HG02884 (cell line): ENCODE measurements around the gene OCSTAMP.
A peak's percentile ranks its signal among the peaks of the same experiment; 100 is the strongest.

Experiments
- ATAC-seq: cut with Tn5 transposase; IDR thresholded peaks from one replicate; pipeline ENCODE4 v1.9.1; 2021; ENCODE audit warnings: mild to moderate bottlenecking, moderate library complexity; ENCODE audit not compliant: unreplicated experiment

Gene OCSTAMP

DNA sequence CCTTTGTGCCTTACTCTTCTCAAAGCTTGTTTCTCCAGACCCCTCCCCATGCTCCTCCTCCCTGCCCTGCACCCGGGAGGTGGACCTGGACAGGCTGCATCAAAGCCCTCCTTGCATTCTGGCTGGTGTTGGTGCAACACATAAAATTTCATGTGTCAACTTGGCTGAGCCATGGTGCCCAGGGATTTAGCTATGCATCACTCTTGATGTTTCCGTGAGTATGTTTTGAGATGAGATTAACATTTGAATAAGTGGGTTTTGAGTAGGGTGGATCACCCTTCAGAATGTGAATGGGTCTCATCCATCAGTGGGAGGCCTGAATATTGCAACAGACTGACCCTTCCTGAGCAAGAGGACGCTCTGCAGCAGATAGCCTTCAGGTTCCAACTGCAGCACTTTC, 4.4 kb upstream of the OCSTAMP start:
- no peak for ATAC-seq

- ATAC-seq, result no peak
Measured at GRCh38 chr20:46553926-46554325, 3.5 kb upstream of the OCSTAMP start.

DNA sequence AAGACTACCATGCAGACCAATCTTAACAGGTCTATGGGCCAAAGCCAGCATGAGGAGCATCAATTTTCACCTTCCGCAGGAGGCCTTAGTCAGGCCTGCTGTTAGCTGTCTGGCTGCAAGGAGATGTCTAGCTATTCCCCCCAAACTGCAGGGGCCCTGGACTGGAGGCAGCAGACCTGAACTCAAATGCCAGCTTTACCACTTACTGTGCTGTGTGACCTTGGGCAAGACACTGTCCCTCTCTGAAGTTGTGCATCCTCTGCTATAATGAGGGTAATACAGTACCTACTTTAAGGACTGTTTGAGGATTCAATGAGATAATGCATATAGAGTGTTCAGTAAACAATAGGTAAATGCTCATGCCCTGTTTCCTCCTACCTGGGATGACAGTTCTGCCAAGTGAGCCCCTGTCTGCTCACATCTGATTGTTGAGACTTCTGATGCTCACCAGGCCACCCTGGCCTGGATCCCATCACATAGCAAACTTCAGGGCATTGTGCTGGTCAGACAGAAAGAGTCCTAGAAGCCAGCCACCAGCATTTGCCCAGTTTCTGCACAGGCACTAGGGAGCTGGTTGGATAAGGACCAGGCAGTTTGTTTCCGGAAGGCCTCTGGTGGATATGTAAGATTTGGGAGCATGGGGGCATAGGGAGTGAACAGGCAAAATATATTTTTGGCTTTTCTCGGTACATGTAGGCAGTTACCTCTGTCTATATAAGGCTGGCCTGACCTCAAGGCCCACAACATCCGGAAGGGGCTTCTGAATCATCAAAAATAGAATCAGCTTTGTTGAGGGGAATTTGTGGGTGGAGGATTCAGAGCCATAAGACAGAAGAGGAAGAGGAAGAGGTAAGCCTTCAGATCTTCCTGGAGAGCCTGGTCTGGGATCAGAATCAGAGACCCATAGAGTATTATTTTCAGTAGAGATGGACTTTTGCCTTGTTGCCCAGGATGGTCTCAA, 2.3 kb upstream of the OCSTAMP start:
- peak; percentile 82 for ATAC-seq

GRCh38 chr20:46551522-46552381, 1.3 kb upstream of the OCSTAMP start:
- ATAC-seq, result no peak

GRCh38 chr20:46549188-46549972, 1.1 kb downstream of the OCSTAMP start:
- no peak for ATAC-seq

GRCh38 chr20:46548688-46549087, 1.8 kb downstream of the OCSTAMP start:
- no peak for ATAC-seq

DNA sequence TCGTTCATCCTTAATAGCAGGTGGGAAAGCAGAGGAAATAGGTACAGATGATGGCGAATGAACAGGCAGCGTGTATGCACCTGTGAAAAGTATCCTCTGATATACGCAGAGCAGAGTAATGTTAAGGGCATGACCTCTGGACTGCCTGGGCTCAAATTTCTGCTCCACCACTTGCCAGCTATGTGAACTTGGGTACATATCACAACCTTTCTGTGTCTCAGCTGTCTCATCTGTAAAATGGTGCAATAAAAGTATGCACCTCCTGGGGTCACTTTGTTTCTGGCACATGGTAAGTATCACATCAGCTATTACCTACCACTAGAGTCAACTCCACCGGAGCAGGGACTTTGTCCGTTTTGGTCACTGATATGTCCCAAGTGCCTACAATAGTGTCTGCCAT, 2.5 kb downstream of the OCSTAMP start:
- no peak for ATAC-seq

DNA sequence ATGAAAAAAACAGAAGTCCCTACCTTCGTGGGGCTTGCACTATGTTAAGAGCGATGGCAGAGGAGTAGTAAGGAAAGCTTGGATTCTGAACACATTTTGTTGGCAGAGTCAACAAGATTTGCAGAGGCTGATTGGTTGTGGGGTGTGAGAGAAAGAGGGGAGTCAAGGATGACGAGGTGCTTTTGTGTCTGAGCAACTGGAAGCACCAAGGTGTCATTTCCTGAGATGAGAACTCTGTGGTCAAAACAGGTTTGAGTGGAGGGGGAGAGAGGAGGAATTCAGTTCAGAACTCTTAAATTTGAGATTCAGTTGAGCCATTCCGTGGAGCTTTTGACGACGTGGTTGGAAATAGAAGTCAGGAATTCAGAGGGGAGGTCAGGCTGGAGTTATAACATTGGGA, 3.5 kb downstream of the OCSTAMP start:
- ATAC-seq, result no peak

DNA sequence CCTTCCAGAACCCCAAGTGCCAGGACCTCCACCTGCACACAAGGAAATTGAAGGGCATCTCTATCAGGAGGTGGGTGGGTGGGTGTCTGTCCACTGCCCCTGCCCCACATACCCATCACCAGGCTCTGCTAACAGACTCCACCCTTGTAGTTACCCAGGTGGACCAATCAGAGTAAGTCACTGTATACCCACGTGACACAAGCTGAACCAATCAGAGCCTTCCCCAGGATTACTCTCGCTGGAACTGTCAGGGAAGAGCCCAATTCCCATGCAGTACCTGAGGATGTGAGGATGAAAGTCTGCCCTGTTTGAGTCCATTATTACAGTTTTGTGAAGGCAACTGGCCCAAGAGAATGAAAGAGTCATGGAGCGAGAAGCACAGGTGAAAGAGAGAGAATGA, 4.2 kb downstream of the OCSTAMP start:
- no peak for ATAC-seq

- ATAC-seq, result no peak
Measured at GRCh38 chr20:46545827-46546138, 4.7 kb downstream of the OCSTAMP start.

DNA sequence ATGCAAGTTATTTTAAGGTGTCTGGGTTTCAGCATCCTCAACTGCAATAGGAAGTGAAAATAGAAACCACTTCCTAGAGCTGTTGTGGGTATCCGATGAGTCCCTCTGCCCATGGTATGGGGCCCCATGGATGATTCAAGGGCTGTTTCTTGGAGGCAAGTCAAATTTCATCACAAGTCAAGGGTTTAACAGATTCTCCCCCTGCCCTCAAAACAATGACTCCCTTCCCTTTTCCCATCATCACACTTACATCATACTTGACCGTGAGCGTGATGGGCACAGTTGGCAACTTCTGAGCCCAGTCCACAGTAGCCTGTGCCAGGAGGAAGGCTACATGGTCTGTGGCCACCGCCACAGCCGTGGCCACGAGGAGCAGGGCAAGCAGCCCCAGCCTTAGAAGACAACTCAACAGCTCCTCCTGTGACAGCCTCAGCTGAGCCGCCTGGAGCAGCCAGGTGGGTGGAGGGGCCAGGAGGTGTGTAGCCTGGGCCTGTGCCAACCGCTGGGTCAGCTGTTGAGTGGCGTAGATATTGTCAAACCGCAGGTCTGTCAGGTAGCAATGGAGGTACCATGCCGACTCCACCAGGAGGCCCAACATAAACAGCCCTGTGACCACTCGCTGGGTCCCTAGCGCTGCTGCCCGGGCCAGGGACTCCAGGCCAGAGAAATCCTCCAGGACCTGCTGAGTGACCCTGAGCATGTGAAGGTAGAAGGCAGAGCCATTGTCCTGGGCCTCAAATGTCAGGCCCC, 5.2 kb downstream of the OCSTAMP start:
- ATAC-seq, result no peak

DNA sequence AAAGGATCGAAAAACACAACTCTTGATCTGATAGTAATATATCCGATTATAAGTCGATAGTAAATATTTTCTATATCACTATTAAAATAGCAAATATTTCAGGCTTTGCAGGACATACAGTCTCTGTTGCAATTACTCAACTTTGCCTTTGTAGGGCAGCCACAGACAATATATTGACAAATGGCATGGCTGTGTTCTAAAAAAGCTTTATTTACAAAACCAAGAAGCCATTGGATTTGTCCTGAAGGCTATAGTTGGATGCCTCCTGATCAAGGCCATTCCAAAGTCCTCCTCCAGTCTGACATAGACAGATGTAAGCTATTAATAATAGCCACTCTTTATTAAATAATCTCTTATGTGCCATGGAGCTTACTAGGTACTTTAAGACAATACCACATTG, 5.9 kb downstream of the OCSTAMP start:
- ATAC-seq, result no peak

- no peak for ATAC-seq
Measured at GRCh38 chr20:46543959-46544358, 6.5 kb downstream of the OCSTAMP start.

DNA sequence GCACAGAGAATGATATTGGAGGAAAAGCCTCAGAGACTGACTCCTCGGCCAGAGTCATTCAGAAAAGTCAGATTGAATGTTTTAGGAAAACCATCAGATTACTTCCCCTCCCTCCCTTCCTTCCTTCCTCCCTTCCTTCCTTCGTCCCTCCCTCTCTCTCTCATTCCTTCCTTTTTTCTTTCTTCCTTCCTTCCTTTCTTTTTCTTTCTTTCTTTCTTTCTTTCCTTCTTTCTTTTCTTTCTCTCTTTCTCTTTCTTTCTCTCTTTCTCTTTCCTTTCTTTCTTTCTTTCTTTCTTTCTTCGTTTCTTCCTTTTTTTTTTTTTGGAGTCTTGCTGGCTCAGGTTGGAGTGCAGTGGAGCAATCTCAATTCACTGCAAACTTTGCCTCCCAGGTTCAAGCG, 7.4 kb downstream of the OCSTAMP start:
- ATAC-seq, result no peak

DNA sequence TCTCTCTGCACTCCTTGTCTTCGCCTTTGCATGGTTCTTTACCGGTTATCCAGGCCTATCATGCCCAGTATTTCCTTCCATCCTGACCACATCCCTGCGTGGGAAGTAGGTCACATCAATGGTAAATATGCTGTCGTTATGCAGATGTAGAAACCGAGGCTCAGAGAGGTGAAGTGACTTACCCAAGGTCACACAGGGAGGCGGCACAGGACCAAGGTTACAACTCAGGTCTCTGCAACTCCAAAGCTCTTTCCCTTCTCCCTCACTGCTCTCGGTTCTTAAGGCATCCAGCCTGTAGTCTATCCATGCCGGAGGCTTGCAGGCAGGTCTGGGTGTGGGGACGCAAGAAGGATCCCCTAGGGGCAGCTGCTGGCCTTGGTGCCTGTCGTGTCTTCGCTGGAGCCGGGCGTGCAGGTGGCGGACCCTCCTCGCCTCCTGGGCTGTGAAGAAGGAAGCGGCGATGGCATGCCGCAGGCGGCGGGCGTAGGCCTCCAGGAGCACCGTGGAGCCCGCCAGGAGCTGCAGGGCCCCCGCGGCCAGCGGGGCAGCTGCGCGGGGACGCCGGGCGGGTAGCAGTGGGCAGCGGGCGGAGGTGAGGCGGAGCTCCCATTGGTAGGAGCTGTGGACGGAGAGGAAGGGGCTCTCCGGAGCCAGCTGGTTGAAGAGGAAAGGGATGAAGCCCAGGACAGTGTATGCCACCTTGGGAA, 9.1 kb downstream of the OCSTAMP start:
- no peak for ATAC-seq

DNA sequence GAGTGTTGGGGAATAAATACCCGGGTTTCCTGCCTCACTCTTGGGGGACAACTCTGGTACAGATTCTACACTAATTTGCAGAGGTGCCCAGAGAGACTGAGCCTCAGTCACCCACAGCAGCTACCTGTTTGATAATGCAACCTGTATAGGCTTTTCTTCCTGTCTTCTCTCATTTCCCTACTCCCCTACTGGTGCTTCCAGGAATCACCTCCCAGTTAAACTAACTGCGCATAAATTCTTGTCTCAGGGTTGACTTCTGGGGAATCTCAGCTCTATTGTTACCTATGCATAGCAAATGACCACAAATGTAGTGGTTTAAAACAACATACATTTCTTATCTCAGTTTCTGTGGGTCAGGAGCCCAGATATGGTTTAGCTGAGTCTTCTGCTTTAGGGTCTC, 11.3 kb downstream of the OCSTAMP start:
- ATAC-seq, result no peak

- no peak for ATAC-seq
Measured at GRCh38 chr20:46530640-46531039, 19.8 kb downstream of the OCSTAMP start.

DNA sequence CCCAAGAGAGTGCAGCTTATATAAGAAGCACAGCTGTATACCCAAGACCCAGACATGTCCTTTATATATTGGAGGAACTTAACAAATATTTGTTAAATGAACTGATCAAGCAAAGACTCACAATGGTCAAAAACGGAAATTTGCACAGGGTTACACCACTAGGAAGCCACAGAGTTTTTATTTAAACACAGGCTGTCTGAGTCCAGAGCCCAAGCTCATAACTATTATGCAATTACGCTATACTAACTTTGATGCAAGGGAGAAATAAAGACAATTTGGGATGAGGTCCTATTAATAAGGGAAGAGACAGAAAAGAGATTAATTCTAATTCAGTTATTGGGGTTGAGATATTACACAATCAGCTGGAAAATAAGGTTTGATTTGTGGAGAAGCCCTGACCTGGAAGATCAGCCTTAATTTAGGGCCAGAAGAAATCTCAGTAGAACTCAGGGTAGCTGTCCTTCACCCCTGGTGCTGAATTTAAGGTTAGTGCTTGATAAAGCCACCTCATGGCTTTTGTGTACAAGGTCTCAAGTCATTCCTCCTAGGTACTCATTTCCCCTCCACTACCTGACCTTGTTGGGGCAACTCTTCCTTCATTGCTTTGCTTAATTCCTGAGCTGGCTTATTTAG, 26.6 kb downstream of the OCSTAMP start:
- no peak for ATAC-seq

GRCh38 chr20:46523108-46523507, 27.3 kb downstream of the OCSTAMP start:
- no peak for ATAC-seq
